Astrocyte (in vitro differentiated cells and primary cell): Measurements from ENCODE around the gene TMEM200B. TPM values are rescaled to one million over a fixed set of nuclear protein-coding genes. Genes with fewer than 3 reads are reported as not detected.
"Not testable (repeated sequence)": the region's sequence is repeated elsewhere in the genome, so short reads cannot be mapped to it uniquely, and the experiment has no call there.

Source experiments
- DNase-seq: peaks from one replicate; pipeline ENCODE4 v3.0.0-alpha.2; 2010; ENCODE audit warnings: low read depth
- FAIRE-seq: peaks from 2 replicates; lab custom pipeline; 2011; peaks lifted over from hg19 to GRCh38; lab: Jason Lieb, UNC
- H2AFZ ChIP-seq: 2 replicates; pipeline ENCODE4 v1.6.0; 2012; ENCODE audit warnings: low read depth, low read length, inconsistent platforms
- H3K27ac ChIP-seq: 2 replicates; pipeline ENCODE4 v1.5.1; 2011; ENCODE audit warnings: low read depth, low read length, inconsistent platforms
- H3K27me3 ChIP-seq: 2 replicates; pipeline ENCODE4 v1.6.0; 2011; ENCODE audit warnings: low read length, inconsistent platforms; ENCODE audit not compliant: insufficient read depth
- H3K36me3 ChIP-seq: 2 replicates; pipeline ENCODE4 v1.5.1; 2011; ENCODE audit warnings: low read length, inconsistent platforms; ENCODE audit not compliant: insufficient read depth
- H3K4me1 ChIP-seq: 2 replicates; pipeline ENCODE4 v1.5.1; 2011; ENCODE audit warnings: low read length, inconsistent platforms; ENCODE audit not compliant: insufficient read depth
- H3K4me2 ChIP-seq: 2 replicates; pipeline ENCODE4 v1.6.0; 2012; ENCODE audit warnings: low read length, inconsistent platforms
- H3K4me3 ChIP-seq: 2 replicates; pipeline ENCODE4 v1.5.1; 2011; ENCODE audit warnings: low read depth, mild to moderate bottlenecking, low read length, inconsistent platforms; ENCODE audit not compliant: insufficient read depth
- H3K79me2 ChIP-seq: 2 replicates; pipeline ENCODE4 v1.6.0; 2012; ENCODE audit warnings: mild to moderate bottlenecking, low read length, inconsistent platforms; ENCODE audit not compliant: insufficient read depth
- H3K9ac ChIP-seq: 2 replicates; pipeline ENCODE4 v1.6.0; 2012; ENCODE audit warnings: mild to moderate bottlenecking, low read length, inconsistent platforms
- H3K9me3 ChIP-seq: 2 replicates; pipeline ENCODE4 v1.5.1; 2012; ENCODE audit warnings: low read depth, mild to moderate bottlenecking, low read length, inconsistent platforms; ENCODE audit not compliant: insufficient read depth
- H4K20me1 ChIP-seq: 2 replicates; pipeline ENCODE4 v1.6.0; 2012; ENCODE audit warnings: low read length, inconsistent platforms; ENCODE audit not compliant: insufficient read depth
- H3K27ac Mint-ChIP-seq: one replicate; pipeline ENCODE4 v1.8.0; 2021; ENCODE audit warnings: mild to moderate bottlenecking, mixed read lengths; ENCODE audit not compliant: unreplicated experiment
- H3K27me3 Mint-ChIP-seq: one replicate; pipeline ENCODE4 v1.8.0; 2021; ENCODE audit warnings: low read depth, mixed read lengths; ENCODE audit not compliant: unreplicated experiment
- H3K36me3 Mint-ChIP-seq: one replicate; pipeline ENCODE4 v1.8.0; 2021; ENCODE audit warnings: low read depth, mixed read lengths; ENCODE audit not compliant: unreplicated experiment
- H3K4me1 Mint-ChIP-seq: one replicate; pipeline ENCODE4 v1.8.0; 2021; ENCODE audit warnings: low read depth, mixed read lengths; ENCODE audit not compliant: unreplicated experiment
- H3K4me3 Mint-ChIP-seq: one replicate; pipeline ENCODE4 v1.8.0; 2021; ENCODE audit warnings: mild to moderate bottlenecking, moderate library complexity, mixed read lengths; ENCODE audit not compliant: unreplicated experiment
- H3K9me3 Mint-ChIP-seq: one replicate; pipeline ENCODE4 v1.8.0; 2021; ENCODE audit warnings: mild to moderate bottlenecking, mixed read lengths; ENCODE audit not compliant: unreplicated experiment
- CTCF ChIP-seq: IDR thresholded peaks from 2 replicates; pipeline ENCODE4 v1.5.1; 2011; ENCODE audit warnings: low read depth, mild to moderate bottlenecking, inconsistent platforms, low read length, moderate library complexity; ENCODE audit not compliant: insufficient read depth
- EZH2 ChIP-seq: IDR thresholded peaks from 2 replicates; pipeline ENCODE4 v1.6.1; 2012; ENCODE audit warnings: mild to moderate bottlenecking, low read length, inconsistent platforms; ENCODE audit not compliant: insufficient read depth
- total RNA-seq: library from RNA; stranded (reverse); gene quantifications from 2 replicates; pipeline ENCODE4 v1.2.1, GENCODE V29; 2021

TMEM200B gene
- total RNA-seq, 1 donor from 2014 or later, result 3.6 TPM

- peaks cover 3% of the 10 kb centered on the region for H3K4me1 ChIP-seq
- no peak overlapping the region for H3K4me3 ChIP-seq
- Mint-ChIP-seq H3K4me1 (no peaks in the 10 kb centered on the region), H3K4me3 (no peak overlapping the region), H3K27ac (no peak overlapping the region), H3K27me3 (peaks cover 3% of the 10 kb centered on the region), H3K36me3 (no peaks in the 10 kb centered on the region), H3K9me3 (no peaks in the 10 kb centered on the region)
- no peak overlapping the region for H2AFZ ChIP-seq
- peaks cover 2% of the 10 kb centered on the region for H3K27me3 ChIP-seq
- no peaks in the 10 kb centered on the region for H4K20me1 ChIP-seq
- H3K27ac ChIP-seq, result no peak overlapping the region
- TF ChIP-seq CTCF (no peak), EZH2 (no peak)
- H3K79me2 ChIP-seq, result no peaks in the 10 kb centered on the region
- H3K36me3 ChIP-seq, result no peaks in the 10 kb centered on the region
- H3K9me3 ChIP-seq, result no peaks in the 10 kb centered on the region
- no peak overlapping the region for H3K9ac ChIP-seq
- no peak overlapping the region for H3K4me2 ChIP-seq
- no peak for DNase-seq
- FAIRE-seq, result no peak
Measured at GRCh38 chr1:29134695-29135028, 11.0 kb upstream of the TMEM200B start.

DNA sequence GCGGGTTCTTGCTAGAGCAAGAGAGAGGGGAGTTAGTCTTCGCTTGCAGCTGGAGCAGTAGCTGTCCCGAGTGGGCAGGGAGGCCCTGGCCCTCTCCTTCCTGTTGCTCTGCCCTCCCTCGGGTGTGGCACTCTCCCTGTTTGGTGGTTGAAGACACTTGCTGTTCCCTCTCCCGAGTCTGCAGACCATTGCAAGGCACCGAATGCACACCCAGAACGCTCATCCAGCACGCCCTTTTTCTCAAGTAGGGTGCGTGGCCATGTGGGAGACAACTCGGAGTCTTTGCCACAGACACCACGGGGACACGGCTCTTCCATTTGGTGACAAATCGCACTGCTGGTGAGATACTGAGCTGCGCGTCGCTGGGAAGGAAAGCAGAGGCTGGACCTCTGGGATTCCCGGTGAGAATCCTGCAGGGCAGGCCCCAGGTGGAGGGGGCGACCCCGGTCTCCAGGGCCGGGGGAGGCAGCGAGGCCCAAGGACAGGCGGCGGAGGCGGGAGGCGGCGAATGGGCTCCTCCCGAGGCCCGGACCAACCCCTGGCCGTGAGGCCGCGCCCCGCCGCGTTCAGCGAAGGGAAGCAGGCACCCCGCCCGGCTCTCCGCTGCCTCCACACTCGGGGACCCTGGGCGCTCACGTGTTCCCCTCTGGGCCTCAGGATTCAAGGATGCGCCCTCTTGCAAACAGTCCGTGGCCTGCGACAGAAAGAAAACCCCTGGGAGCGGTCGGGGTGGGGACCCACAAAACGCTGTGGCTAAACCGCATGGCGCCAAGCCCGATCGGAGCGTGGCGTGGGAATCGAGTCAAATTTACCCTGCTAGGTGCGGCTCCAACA, 10.4 kb upstream of the TMEM200B start:
- no peak overlapping the region for H3K27ac Mint-ChIP-seq
- H2AFZ ChIP-seq, result peak overlapping the region; percentile 18

DNA sequence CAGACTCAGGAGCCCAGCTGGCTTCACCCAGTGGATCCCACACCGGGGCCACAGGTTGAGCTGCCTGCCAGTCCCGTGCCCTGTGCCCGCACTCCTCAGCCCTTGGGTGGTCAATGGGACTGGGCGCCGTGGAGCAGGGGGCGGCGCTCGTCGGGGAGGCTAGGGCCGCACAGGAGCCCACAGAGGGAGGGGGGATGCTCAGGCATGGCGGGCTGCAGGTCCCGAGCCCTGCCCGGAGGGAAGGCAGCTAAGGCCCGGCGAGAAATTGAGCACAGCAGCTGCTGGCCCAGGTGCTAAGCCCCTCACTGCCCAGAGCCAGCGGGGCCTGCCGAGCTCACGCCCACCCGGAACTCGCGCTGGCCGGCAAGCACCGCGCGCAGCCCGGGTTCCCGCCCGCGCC, 7.4 kb upstream of the TMEM200B start:
- not testable (repeated sequence) for FAIRE-seq, H3K9me3 Mint-ChIP-seq, H4K20me1 ChIP-seq, H3K4me3 Mint-ChIP-seq, H3K27ac ChIP-seq, H3K4me3 ChIP-seq, H3K36me3 Mint-ChIP-seq, H3K27me3 Mint-ChIP-seq, H3K4me1 ChIP-seq, H3K27me3 ChIP-seq, H3K36me3 ChIP-seq, H3K9me3 ChIP-seq, H3K4me2 ChIP-seq, H3K9ac ChIP-seq, H3K27ac Mint-ChIP-seq, H2AFZ ChIP-seq, H3K79me2 ChIP-seq, DNase-seq, H3K4me1 Mint-ChIP-seq

More for the DNA sequence above, 10.4 kb upstream of the TMEM200B start:
- Histone ChIP-seq H3K4me1 (peaks cover 3% of the 10 kb centered on the region), H3K27me3 (peaks cover 2% of the 10 kb centered on the region), H3K36me3 (no peaks in the 10 kb centered on the region), H3K4me3 (no peak overlapping the region), H3K4me2 (peak overlapping the region; percentile 8), H3K27ac (no peak overlapping the region), H4K20me1 (no peaks in the 10 kb centered on the region), H3K79me2 (no peaks in the 10 kb centered on the region), H3K9me3 (no peaks in the 10 kb centered on the region), H3K9ac (no peak overlapping the region)
- H3K4me1 Mint-ChIP-seq, result no peaks in the 10 kb centered on the region
- peaks cover 3% of the 10 kb centered on the region for H3K27me3 Mint-ChIP-seq
- H3K9me3 Mint-ChIP-seq, result no peaks in the 10 kb centered on the region
- no peak for FAIRE-seq
- H3K4me3 Mint-ChIP-seq, result no peak overlapping the region
- TF ChIP-seq EZH2 (no peak), CTCF (no peak)
- no peaks in the 10 kb centered on the region for H3K36me3 Mint-ChIP-seq
- no peak for DNase-seq
